Stimulated activated CD8-positive, alpha-beta memory T cell treated with anti-CD3 and anti-CD28 coated beads, Interleukin-4, amount 100 ng/mL, for 48 hours (primary cell): Measurements from ENCODE around the gene ARHGEF35.
"Not testable (repeated sequence)": the region's sequence is repeated elsewhere in the genome, so short reads cannot be mapped to it uniquely, and the experiment has no call there.

Experiments
- DNase-seq: peaks from one replicate; pipeline ENCODE4 v3.0.0-alpha.2; 2020

Gene ARHGEF35

DNA sequence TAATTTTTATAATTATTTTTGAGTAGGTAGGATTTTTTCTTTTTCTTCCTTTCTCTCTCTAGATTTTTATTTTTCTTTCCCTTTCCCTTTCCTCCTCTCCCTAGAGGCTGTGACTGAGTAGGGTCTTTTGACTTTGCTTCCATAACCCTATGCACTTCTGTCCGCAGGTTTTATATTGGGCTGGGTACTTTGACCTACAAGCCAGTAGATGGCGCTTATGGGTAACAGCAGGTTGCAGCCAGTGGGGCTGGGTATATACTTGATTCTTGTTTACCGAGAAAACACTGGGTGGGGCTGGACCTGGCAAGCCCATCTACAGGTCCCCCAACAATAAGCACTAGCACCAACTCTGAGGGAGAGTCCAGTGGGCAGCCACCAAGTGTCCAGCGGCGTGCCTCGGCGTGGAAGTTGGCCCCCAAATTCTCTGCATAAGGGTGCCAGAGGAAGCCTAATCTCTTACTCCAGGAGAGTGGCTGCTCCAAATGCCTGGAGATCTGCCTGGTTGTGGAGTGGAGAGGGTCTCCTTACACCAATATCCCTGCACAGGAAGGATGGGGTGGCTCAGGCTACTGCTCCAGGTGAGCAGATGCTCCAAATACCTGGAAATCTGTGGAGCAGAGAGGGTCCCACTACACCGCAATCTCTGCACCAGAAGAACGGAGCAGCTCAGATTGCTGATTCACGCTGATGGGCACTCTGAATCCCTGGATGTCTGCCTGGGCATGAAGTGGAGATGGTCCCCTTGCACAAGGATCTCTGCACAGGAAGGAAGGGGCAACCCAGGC is 17.1 kb downstream of the ARHGEF35 start:
- not testable (repeated sequence) for DNase-seq

DNA sequence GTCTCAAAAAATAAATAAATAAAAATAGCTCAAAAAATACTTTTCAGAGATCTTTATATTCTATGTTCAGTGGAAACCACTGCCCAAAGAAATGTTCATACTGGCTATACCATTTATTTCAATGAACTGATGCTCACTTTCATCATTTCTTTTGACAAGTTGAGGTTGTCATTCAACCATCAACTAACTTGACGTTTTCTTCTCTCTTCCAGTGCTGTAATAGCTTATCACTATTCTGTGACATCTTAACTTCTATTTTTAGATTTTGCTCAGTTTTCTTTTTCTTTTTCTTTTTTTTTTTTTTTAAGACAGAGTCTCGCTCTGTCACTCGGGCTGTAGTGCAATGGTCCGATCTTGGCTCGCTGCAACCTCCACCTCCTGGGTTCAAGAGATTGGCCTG is 21.0 kb downstream of the ARHGEF35 start:
- DNase-seq = no peak

GRCh38 chr7:144171594-144172350 is 23.9 kb downstream of the ARHGEF35 start:
- DNase-seq = not testable (repeated sequence)

- DNase-seq = no peak
These were observed 30.8 kb downstream of the ARHGEF35 start for GRCh38 chr7:144164784-144165183.

DNA sequence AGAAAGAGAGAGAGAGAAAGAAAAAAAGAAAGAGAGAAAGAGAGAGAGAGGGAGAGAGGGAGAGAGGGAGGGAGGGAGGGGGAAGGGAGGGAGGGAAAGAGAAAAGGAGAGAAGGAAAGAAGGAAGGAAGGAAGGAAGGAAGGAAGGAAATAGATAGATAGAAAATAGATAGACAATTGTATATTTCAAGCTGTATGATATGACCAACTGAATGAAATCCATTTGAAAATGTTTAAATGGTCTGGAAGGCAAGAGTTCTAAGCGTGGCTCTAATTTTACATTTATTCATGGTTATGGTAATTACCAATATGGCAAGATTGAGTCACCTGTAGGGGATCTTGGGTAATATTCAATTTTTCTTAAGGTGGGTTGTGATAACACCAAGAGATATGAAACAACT is 36.8 kb downstream of the ARHGEF35 start:
- DNase-seq = no peak

GRCh38 chr7:144148224-144148827 is 47.3 kb downstream of the ARHGEF35 start:
- DNase-seq = no peak

GRCh38 chr7:144144426-144144825 is 51.2 kb downstream of the ARHGEF35 start:
- no peak for DNase-seq

DNA sequence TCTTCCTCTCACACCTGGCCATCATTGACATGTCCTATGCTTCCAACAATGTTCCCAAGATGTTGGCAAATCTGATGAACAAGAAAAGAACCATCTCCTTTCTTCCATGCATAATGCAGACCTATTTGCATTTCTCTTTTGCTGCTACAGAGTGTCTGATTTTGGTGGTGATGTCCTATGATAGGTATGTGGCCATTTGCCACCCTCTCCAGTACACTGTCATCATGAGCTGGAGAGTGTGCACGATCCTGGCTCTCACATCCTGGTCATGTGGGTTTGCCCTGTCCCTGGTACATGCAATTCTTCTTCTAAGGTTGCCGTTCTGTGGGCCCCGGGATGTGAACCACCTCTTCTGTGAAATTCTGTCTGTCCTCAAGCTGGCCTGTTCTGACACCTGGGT is 53.4 kb downstream of the ARHGEF35 start:
- no peak for DNase-seq

DNA sequence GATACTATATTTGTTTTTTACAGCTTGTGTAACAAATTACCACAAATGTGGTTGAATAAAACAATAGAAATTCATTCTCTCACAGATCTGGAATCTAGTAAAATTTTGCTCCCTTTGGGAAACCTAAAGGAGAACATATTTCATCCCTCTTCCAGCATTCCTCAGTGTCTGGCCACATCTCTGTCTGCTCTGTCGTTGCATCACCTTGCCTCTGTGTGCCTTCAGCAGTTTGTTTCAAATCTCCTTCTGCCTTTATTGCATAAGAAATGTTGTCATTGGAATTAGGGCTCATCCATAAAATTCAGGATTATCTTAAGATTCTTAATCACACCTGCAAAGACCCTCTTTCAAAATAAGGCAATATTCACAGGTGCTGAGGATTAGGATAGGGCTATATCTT is 58.1 kb downstream of the ARHGEF35 start:
- no peak for DNase-seq
